Left forelimb (tissue), 1 donor: ENCODE measurements around the gene CSF2RB.

Experiments used
- DNase-seq: peaks from one replicate; pipeline ENCODE4 v3.0.0-alpha.2; 2018; ENCODE audit warnings: low spot score

The CSF2RB gene

DNA sequence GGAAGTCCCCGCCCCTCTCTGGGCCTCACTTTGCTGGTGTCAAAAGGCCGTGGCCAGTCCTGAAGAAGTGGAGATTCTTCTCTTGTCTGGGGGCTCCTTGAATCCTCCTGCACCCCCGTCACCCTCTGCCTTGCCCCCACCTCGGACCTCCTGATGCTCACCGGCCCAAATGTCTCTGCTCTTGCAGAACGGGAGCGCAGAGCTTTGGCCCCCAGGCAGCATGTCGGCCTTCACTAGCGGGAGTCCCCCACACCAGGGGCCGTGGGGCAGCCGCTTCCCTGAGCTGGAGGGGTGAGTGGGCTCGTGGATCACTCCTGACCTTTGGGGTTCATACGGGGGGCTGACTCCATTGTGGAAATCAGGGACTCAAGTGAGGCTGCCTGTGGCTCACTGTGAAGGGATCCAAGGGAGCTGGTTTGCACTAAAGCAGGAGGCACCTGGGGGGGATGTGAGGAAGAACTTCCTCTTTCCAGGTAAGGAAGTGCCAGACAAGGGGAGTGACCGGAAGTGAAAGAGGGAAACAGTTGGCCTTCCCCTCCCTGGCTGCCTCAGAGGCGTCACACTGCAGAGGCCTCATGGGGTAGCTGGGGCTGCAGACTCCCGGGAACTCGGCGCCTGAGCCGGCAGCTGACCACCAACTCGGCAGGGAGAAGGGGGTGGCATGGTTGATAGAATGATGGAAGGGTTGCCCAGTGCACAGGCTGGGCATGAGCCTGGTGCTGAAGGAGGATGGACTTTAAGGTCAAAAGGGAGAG is 23.1 kb downstream of the CSF2RB start:
- no peak for DNase-seq

DNA sequence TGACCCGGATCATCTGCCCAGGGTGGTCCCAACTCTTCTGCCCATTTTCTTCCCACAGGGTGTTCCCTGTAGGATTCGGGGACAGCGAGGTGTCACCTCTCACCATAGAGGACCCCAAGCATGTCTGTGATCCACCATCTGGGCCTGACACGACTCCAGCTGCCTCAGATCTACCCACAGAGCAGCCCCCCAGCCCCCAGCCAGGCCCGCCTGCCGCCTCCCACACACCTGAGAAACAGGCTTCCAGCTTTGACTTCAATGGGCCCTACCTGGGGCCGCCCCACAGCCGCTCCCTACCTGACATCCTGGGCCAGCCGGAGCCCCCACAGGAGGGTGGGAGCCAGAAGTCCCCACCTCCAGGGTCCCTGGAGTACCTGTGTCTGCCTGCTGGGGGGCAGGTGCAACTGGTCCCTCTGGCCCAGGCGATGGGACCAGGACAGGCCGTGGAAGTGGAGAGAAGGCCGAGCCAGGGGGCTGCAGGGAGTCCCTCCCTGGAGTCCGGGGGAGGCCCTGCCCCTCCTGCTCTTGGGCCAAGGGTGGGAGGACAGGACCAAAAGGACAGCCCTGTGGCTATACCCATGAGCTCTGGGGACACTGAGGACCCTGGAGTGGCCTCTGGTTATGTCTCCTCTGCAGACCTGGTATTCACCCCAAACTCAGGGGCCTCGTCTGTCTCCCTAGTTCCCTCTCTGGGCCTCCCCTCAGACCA is 24.0 kb downstream of the CSF2RB start:
- no peak for DNase-seq

DNA sequence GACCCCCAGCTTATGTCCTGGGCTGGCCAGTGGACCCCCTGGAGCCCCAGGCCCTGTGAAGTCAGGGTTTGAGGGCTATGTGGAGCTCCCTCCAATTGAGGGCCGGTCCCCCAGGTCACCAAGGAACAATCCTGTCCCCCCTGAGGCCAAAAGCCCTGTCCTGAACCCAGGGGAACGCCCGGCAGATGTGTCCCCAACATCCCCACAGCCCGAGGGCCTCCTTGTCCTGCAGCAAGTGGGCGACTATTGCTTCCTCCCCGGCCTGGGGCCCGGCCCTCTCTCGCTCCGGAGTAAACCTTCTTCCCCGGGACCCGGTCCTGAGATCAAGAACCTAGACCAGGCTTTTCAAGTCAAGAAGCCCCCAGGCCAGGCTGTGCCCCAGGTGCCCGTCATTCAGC is 24.6 kb downstream of the CSF2RB start:
- DNase-seq: no peak

DNA sequence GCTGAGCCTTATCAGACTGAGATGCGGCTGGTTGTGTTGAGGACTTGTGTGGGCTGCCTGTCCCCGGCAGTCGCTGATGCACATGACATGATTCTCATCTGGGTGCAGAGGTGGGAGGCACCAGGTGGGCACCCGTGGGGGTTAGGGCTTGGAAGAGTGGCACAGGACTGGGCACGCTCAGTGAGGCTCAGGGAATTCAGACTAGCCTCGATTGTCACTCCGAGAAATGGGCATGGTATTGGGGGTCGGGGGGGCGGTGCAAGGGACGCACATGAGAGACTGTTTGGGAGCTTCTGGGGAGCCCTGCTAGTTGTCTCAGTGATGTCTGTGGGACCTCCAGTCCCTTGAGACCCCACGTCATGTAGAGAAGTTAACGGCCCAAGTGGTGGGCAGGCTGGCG is 25.5 kb downstream of the CSF2RB start:
- no peak for DNase-seq

DNA sequence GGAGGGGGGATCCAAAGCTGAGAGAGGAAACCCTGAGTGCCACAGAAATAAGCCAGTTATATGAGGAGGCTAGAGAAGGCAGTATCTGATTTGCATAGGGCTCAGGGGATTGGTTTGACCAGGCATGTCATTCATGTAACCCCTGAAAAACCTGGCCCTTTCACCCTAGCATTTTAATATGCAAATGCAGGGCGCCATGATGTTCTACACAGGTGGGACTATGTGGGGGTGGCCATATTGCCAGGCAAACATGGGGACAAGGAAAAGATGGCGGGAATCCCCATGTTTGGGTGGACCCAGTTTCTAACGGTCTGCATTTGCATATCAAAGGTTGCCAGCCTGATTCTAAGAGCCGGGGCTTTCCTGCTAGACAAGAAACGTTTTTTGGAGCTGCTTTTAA is 27.2 kb downstream of the CSF2RB start:
- DNase-seq: no peak

DNA sequence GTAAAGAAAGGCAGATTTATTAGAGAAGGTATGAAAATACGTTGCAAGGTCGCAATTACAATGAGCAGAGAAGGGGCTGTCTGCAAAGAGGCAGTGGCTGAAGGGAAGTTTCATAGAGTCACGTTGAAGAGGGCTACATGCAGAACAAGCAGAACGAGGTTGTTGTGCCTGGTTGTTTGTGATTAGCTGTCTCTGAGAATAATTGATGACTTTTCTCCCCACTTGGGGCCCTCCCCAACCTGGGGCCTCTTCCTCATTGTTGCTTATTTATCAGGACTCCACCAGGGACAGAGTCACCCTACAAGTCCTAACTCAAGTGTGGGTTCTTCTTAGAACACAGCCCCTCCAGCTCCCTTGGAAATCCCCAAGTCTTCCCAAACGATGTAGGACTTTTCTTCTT is 29.1 kb downstream of the CSF2RB start:
- no peak for DNase-seq

DNA sequence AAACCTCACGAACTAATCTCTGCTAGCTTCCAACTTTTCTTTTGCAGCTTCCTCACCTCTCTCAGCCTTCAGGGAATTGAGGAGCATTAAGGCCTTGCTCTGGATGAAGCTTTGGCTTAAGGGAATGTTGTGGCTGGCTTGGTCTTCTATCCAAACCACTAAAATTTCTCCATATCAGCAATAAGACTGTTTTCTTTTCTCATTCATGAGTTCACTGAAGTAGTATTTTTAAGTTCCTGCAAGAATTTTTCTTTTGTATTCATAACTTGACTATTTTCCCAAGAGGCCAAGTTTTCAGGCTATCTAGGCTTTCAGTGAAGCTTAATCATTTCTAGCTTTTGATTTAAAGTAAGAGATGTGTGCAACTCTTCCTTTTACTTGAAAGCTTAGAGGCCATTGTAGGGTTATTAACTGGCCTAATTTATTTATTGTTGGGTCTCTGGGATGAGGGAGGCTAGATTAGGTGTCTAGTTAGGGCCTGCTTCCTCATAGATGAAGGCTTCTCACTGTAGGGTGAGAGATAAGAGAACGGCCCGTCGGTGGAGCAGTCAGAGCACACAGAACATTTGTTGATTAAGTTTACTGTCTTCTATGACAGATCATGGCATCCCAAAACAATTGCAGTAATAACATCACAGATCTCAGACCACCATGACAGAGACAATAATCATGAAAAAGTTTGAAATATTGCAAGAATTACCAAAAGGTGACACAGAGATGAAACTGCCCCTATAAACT is 33.2 kb downstream of the CSF2RB start:
- no peak for DNase-seq

DNA sequence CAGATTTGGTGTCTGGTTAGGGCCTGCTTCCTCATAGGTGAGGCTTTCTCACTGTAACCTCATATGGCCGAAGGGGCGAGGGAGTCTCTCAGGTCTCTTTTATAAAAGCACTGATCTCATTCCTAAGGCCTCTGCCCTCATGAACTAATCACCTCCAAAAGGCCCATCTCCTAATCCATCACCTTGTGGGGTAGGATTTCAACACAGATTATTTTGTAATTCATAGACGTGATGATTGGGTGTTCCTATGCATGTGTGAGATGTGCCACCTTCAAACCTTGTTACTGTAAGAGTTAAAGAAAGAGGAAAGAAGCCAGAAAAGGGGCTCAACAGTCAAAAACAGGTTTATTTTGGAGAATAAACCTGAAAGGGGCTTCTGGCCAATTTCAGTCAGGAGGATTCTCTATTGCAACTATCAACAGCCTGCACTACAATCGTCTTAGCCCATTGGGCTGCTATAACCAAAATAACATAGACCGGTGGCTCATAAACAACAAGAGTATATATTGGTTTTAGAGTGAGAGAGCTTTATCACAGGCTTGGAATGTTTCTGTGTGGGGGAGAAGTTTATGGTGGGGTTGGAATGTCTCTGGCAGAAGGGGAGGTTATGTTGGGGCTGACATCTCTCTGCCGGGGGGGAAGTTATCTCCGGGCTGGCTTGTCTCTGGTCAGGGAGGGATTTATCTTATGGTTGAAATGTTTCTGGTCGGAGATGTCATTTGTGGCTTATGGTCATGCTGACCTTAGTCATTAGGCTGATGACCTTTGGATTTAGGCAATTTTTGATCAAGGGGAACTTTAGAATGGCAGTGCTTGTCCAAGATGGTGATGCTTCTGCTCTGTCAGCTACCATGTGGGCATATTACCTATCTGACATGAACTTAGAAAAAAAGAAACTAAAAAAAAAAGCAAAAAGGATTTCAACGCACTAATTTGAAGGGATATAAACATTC is 35.1 kb downstream of the CSF2RB start:
- DNase-seq: no peak

DNA sequence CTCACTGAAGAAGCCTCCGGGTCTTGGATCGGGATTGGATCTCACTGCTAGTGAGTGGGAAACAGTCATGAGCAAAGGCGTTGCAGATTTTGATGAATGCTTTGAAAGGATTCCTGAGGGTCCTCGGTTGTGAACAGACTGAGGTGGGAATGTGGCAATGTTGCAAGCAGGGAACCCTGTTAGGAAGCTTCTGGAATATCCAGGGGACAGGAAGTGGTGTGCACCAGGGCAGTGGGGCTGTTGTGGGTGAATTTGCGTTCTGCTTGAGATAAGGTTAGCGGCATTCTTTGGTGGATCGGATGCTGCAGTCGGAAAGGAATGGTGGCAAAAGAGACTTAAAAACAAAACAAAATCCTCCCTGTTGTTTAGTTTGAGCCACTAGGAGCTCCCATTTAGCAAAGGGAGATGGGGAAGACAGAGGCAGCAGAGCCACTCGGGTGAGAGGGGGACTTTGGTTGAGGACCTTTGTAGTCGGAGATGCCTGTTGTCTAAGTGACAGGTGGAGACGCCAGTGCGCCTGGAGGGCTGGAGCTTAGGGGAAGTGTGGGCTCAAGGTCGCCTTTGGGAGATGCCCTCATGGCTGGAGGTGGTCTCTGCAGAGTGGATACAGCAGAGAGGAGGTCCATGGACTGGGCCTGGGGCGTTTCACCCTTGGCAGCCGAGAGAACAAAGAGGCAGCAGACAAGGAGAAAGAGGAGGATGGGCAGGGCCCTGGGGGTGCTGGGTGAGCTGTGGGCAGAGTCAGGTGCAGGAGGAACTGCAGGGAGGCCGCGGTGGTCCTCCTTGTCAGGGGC is 37.6 kb downstream of the CSF2RB start:
- no peak for DNase-seq

DNA sequence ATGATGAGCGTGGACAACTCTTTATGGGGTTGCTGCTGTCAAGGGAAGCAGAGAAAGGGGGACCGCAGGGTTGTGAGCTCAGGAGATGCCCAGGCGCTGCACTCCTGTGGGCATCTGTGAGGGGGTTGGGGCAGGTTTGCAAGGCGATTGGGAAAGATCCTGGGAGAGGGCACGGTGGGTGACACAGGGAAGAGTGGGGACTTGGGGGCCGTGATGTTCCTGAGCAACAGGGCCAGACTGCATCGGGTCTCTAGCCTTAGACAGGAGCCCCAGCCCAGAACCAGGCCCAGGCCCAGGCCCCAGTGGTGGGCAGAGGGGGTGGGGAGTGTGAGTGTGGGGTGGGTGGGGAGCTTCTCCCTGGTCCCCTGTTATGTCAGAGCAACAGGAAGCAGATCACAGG is 38.3 kb downstream of the CSF2RB start:
- DNase-seq: no peak

DNA sequence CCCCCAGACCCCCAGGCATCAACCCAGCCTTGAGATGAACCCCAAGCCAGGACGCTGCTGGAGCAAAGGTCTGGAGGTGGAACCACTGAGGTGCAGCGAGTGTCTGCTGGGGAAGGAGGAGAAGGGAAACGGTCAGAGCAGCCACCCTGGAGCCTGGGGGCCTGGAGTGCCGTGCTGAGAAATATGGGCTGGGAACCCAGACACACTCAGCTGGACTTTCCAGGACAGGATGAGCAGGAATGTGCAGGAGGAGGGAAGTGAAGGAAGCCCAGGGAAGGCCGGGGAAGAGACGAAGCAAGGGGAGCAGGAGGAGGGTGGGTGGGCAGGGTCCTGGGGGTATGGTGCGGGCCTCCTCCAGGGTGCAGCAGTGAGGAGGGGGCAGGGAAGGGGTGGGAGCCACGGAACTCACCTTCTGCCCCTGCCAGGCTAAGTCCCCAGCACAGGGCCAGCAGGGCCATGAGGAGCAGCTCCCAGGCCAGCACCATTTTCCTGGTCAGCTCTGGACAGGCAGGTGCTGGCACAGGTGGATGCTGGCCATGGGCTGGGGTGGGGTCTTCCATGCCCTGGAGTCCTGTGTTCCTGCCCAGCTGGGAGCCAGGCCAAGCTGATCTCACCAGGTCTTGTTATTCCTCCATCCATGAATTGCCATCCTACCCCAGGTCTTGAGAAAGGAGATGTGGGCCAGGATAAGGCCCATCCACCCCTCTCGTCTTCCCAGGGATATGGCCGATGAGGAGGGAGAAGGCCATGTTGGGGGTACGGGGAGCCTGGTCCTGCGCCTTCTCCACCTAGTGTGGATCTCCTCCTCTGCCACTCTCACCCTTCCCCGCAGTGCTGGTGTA is 40.0 kb downstream of the CSF2RB start:
- no peak for DNase-seq

DNA sequence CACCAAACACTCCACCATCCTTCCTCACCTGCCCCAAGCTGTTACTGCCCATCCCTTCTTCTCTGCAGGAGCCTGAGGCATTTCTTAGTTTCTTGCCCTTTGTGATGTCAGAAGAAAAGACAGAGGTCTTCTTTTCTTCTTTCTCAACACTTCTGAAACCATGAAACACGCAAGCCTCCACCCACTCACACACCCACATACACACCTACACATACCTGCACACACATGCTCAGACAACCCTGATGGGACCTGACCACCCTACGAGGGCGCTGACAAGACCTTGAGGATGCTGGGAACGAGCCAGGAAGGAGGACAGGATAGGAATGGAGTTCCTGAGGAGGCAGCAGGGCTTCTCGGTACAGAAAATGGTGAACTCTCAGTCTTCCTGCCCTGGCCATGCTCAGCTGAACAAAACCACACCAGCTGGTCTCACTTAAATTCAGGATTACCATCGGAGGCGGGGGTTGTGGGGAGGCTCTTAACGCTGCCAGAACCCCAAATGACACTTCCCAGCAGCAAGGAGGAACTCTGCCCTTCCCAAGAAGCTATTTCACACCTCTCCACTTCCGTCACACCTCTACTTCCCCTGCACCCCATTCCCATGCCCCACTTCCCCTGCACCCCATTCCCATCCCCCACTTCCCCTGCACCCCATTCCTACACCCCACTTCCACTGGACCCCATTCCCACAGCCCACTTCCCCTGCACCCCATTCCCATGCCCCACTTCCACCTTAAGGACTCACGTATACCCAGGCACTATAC is 41.0 kb downstream of the CSF2RB start:
- DNase-seq: no peak

DNA sequence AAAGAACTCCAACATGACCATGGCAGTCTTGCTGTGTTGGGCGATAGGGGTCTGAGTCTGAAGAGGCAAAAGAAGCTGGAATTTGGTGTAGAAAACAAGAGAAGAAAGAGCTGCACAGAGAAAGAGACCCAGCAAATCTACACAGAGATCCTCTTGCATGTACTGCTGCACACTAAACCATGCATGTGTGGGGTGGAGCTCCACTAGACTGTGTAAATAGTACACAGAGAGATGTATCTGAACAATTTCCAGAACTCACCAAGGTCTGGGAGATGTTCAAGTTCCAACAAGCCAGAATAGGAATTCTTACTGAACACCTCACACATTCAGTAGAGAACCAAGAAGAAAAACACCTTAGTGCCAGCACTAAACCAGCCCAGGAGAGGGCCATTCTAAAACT is 42.3 kb downstream of the CSF2RB start:
- DNase-seq: no peak

DNA sequence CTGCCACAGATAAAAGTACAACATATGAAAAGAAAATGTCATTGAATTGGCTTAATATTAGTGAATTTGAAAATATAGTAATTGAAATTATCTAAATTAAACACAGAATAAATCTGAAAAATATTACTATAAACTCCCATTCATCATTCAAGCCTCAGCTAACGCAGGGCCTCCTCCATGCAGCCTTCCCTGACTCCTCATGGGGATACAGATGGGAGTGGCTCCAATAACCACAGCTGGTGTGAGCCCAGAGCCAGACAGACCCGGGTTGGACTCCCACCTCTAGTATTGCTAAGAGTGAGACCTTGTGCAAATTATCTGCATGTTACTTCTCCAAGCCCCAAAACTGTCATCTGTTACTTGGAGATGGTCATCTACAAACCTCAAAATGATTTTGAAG is 44.9 kb downstream of the CSF2RB start:
- DNase-seq: no peak

DNA sequence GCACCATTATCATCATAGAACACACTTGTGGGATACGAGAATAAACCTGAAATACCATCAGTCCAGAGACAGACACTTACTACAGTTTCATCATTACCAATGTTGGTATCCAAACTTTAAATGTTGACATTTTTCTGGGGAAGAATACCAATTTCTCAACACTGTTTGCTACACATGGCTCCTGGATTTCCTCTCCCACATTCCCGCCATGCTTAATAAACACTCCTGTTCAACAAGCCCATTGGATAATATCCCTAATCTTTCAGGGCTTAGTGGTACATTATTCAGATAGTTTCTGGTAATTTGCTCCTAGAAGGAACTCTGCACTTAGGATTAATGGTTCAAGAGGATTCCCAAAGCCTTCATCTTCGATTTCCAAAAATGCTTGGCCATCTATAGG is 48.2 kb downstream of the CSF2RB start:
- no peak for DNase-seq

DNA sequence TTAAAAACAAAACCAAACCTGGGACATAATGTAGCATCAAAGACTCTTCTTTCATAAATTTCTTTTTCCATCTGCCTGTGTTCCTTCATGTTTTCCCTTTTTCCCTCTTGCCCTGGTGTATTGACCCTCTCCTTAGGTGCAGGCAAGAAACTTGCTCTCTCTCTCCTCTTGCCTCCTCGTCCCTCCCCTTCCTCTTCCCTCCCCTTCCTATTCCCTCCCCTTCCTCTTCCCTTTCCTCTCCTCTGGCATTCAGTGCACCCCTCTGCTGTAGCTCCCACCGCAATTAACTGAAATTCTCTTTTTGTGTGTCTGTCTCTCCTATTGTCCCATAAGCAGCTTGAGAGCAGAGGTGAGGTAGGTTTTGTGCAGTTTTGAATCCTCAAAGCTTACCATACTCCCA is 49.9 kb downstream of the CSF2RB start:
- DNase-seq: no peak

DNA sequence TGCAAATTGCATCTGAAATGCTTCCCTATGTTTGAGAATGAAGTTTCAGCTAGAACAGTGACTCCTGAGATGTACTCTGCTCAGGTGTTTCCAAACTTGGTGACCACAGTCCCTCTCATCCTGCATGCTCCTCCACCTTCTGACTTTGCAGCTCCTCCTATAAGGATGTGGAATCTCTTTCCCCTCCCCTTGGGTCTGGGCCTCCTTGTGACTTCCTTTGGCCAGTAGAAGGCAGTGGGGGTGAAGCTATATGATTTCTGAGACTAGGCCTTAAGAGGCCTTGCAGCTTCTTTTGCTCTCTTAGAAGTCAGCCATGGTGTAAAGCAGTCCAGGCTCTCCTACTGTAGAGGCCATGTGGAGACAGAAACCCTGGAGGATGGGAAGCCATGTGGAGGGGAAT is 50.7 kb downstream of the CSF2RB start:
- peak; percentile 22 for DNase-seq

DNA sequence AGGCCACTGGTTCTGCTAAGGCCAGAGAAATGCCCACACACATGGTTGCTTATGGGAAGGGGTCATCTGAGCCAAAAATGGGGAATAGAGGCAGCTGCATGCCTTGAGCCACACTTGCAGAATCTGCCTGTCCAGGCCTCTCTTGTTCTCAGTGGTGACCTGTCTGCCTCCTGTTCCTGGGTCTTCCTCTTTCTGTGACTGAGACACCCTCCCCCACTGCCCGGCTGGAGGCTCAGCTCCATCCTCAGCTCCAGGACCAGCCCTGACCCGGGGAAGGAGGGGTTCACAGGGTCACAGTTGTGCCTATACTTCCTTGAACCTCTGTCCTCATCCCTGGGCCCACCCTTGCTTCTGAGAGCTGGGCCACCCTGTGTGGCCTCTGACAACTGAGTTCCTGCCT is 52.3 kb downstream of the CSF2RB start:
- peak; percentile 14 for DNase-seq

DNA sequence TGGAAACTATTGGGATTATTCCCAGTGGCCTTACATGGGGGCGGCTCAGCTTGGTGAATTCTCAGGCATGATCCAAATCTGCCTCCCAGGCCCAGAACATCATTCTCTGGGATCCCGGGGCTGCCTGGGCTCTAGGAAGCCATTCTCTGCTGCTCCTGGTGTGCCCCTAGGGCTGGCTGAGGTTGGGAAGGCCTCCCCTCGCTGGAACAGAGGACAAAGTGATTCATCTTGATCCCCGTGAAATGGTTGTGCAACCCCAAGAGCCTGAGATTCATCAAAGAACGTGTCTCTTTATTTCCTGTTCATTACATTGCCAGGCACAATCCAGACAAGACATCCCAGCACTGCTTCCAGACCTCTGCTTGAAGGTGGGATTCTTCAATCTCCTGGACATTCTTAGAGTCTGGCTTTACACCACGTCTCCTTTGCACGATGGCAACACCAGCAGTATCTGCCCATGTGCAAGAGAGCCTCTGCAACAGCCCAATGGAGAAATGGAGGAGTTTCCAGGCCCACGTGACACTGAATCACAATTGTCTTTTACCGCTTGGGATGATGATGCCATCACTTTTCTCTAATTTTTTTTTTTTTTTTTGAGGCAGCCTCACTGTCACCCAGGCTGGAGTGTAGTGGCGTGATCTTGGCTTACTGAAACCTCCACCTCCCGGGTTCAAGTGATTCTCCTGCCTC is 53.6 kb downstream of the CSF2RB start:
- DNase-seq: peak; percentile 31
